Erythroblast (primary cell): Measurements from ENCODE around the gene IL1RAP.

Experiments used
- GATA1 ChIP-seq: IDR thresholded peaks from 2 replicates; pipeline ENCODE4 v1.6.1; 2011; ENCODE audit warnings: low read depth, mild to moderate bottlenecking, control low read depth, low read length, moderate library complexity
- POLR2A ChIP-seq: IDR thresholded peaks from 2 replicates; pipeline ENCODE4 v1.6.1; 2011; ENCODE audit warnings: mild to moderate bottlenecking, low read length

DNA sequence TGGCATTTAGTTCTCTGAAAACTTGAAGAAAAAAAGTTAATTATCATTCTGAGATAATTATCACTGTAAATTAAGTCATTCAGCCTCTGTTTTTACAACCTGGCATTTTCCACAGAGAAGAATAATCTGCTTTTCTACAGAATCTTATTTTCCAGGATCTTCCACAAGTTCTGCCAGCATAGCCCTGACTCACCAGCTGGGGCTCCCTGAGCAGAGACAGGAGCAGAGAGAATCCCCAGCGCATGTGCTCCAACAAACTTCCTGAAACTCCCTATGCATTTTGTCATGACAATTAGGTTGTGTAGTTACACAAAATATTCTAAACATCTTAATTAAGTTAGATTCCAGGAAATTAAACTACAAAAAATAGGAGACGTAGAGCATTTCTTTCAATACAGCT lies 32.1 kb upstream of the IL1RAP start:
- no peak for TF ChIP-seq POLR2A
- TF ChIP-seq GATA1, result no peak
